GM18502 (cell line): Measurements from ENCODE around the gene RAB11FIP4.

Source experiments
- ATAC-seq: cut with Tn5 transposase; IDR thresholded peaks from one replicate; pipeline ENCODE4 v1.9.1; 2021; ENCODE audit warnings: mild to moderate bottlenecking; ENCODE audit not compliant: unreplicated experiment, poor library complexity

RAB11FIP4 gene

GRCh38 chr17:31452561-31453110 is 61.2 kb downstream of the RAB11FIP4 start:
- ATAC-seq, result no peak

DNA sequence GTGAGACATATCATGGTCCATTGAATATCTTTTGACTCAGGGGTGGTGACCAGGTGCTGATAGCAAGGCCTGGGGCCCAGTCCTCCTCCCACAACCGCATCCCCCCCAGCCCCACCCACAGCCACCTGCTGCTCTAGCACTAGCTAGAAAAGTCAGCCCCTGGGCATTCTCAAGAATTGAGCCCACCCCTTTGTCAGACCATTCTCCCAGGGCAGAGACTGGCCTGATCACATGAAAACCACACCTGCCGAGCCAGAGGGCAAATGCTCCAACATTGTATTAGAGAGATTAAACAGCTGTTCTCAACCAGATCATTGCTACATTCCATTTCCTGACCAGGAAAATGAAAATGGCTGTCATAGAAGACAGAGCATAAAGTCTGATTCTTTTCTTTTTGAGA is 62.4 kb downstream of the RAB11FIP4 start:
- ATAC-seq, result no peak

DNA sequence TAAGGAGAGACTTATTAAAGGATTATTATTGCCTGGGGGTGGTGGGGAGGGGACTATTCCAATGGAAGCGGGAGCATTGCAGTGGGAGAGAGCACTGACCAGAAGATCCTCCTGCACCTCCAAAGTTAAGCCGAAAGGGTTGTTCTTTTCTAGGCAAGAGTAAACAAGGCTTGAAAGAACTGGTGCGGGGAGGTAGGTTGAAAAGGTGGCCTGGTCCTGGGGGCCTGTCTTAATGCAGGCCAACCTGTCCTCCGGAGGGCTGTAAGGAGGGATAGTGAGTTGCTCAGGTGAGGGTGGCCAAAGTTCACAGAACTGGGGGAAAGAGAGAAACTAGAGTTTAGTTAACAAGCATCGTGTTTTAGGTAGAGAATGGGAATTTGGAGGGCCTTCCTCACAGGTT is 65.3 kb downstream of the RAB11FIP4 start:
- no peak for ATAC-seq

DNA sequence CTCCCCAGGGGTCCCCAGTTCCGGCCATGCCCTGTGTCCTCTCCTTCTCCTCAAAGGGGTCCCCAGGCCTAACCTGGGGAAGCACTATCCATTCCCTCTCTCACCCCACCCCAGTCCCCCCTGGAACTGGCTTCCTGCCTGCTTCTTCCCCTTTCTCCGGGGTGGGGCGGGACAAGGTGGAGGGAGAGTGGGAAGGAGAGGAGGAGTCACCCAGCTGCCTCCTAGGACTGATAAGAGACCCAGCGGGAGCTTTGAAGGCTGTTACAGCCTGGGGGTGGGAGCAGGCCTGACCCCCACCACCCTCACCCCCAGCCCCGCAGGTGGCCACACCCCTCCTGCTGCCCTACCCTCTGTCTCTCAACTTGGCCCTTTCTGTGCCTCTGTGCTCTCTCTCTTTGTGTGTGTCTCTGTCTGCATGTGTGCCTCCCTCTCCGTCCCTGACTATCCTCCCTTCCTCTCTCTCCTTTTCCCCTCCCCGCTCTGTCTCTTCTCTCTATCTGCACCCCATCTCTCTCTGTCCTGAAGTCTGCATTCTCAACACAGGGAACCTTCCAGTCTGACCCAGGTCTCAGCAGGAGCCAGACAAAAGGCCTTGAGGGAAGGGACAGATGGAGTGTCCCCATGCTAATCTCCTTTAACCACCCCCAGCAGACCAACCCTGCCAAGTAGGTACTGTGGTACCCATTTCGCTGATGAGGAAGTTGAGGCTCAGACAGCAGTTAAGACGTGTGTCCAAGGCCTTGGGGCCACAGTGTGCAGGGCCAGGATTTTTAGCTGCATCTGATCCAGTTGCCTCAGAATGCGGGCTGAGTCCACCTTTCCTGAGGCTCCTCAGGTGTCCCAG is 66.1 kb downstream of the RAB11FIP4 start:
- no peak for ATAC-seq

GRCh38 chr17:31458829-31459228 is 67.4 kb downstream of the RAB11FIP4 start:
- no peak for ATAC-seq

DNA sequence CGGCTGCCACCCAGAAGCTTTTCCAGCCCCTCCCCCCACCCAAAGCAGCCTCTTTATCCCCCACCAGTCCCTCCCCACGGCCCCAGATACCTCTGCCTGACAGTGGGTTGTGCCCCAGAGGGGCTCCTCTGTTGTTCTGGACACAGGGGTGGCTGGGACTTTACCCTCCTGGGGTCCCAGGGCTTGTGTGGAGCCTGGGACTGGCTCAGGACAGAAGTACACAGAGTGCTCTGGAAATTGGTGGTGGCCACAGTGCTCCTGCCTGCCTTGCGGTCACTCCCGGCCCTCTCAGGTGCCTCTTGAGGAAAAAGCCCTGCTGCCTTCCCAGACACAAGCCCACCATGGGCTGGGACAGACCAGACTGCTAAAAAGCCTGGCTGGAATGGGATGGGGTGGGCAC is 68.2 kb downstream of the RAB11FIP4 start:
- ATAC-seq, result no peak

DNA sequence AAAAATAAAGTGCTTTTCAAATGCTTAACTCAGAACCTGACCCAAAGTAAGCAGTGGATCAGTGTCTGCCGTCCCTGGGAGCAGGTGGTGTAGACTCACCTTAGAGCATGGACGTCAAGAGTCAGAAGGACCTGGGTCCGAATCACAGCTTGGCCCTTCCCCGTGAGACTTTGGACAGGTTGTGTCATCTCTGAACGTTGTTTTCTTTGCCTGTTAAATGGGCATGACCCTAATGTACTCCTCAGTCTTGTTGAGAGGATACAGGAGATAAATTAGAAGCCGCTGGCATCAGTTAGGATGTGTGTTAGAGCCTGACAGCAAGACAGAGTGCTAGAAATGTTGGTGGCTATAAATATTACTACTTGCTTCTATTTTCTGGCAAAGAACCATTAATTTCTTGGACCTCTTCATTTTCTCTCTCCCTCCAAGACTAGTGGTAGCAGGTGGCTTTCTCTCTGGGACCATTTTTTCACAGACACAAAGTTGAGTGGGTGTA is 68.8 kb downstream of the RAB11FIP4 start:
- ATAC-seq, result no peak

DNA sequence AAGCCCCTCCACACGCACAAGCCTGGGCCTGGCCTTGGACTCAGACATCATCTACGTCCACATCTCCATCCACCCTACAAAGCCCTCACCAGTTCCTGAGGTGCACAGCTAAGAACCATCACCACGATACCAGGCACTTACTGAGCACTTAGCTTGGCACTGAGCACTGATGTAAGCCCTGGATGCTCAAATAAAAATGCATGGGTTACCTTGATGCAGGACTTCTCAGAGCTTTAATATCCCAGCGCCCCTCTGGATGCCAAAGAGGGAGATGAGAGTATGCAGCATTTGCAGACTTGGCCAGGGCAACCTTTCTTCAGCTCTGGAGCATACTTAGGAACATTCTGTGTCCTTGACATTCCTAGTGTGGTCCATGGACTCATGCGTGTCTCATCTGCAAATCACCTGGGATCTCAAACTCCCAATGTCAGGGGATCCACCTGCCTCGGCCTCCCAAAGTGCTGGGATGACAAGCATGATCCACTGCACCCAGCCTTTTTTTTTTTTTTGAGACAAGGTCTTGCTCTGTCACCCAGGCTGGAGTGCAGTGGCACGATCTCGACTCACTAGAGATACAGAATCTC is 69.8 kb downstream of the RAB11FIP4 start:
- no peak for ATAC-seq

DNA sequence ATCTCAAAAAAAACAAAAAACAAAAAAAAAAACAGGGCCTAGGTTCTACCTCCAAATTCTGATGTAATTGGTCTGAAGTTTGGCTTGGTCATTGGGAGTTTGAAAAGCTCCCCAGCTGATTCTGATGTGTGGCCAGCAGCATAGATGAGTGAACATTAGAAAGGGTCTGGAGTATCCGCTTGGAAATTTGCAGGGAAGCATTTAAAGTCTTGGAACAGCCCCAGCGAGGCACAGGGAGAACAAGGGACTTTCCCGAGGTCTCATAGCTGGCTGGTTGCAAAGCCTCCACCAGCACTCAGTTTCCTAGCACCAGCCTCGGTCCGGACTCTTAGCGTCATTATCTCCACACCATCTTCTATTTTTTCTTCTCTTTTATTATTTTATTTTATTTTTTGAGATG is 70.8 kb downstream of the RAB11FIP4 start:
- ATAC-seq, result no peak

GRCh38 chr17:31466096-31466760 is 74.8 kb downstream of the RAB11FIP4 start:
- ATAC-seq, result no peak

DNA sequence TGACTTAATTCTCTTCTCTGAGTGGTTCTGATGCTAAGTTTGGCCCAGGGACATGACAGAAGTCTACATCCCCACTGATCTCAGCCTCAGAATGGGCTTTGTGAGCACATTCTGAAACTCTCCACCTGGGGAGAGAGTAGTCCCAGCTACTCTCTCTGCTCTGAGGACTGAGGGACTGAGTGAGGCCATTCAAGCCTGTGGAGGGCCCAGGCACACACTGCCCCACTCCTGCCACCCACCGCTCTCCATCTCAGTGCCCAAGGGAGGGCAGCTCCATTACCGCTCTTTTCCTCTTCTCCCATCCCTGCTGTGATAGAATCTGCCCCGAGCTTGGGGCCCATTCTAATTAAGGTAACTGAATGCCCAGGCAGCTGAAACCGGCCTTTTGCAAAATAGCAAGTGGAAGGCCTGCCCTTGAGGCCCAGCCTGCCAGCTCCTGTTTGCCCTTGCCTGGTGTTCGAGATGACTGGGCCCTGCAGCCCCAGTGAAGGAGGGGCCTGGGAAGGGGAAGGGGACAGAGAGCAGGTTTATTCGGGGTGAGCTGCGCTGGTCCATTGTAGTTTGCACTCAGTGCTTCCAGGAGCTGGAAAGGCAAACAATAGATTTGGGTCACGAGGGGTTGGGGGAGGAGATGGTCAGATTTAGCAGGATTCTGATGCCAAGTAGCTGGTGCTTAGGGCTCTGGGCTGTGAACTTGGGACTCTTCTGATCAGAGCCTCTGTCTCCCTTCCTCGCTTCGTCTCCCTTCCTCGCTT is 76.2 kb downstream of the RAB11FIP4 start:
- no peak for ATAC-seq

- ATAC-seq, result no peak
Observed at GRCh38 chr17:31469959-31470358, 78.5 kb downstream of the RAB11FIP4 start.

DNA sequence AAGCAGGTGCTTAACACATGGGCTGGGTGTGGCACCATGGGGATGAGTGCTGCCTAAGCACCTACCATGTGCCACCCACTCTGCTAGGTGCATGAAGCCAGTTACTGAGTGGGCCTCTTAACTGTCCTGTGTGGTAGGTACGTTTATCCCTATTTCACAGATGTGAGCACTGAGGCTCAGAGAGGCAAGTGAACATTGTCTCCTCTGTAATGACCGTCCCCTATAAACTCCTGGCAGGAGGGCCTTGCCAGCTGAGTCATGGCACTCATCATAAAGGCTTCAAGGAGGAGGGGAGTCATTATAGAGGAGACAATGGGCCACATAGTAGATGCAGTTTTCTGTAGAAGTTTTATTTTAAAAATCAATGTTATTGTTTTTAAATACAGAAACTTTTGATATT is 79.1 kb downstream of the RAB11FIP4 start:
- no peak for ATAC-seq

DNA sequence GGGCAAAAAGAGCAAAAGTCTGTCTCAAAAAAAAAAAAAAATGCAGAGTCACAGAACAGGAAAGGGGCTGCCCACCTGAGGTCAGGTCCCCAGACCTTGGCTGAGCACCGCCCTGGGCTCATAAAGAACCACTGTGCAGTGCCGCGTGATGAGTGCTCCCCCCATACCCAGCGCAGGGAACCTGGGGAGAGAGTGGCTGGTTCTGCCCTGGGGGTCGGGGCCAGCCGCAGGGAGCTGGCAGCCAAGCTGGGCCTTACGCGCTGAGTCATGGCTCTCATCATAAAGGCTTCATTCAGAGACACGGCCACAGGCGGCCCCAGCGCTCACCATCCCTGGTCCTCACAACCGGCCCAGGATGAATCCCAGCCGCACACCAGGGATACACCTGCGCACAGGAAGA is 80.7 kb downstream of the RAB11FIP4 start:
- ATAC-seq, result no peak

- no peak for ATAC-seq
Observed at GRCh38 chr17:31475378-31476162, 84.1 kb downstream of the RAB11FIP4 start.

DNA sequence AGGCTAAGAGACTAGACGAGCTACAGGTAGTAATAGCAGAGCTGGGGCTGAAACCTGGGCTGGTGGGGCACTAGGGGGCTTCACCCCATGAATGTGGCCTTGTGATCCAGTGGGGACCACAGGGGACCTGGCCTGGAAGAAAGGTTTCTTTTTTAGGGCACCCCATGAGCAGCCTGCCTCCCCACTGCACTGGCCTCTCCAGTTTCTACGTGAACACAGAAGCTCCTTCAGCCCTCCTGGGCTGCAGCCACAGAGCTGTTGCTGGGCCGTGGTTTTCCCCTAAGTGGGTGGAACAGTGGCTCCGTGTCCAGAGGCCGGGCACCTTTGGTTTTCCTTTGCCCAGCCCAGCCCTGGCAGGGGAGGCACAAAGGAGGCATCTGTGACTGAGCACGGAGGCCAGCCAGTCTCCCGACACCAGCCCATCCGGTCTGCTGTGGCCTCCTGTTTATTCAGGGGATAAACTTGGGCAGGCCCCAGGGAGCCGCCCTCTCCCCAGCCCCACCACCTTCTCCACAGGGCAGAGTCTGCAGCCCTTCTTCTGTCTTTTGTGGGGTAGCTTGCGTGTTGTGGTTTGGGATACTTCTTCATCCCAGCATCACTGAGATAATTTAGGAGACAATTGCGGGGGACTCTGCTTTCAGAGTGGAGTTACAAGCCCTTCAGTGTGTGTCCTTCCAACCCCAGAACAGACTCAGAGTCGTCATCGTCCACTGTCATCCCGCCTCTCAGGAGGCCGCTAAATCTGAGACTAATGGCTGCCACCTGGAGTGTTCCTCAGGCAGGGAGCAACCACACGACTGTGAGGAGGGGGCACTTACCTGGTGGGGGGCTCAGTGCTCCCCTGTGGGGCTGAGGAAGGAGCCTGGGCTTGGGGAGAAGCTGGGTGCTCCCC is 85.3 kb downstream of the RAB11FIP4 start:
- no peak for ATAC-seq

DNA sequence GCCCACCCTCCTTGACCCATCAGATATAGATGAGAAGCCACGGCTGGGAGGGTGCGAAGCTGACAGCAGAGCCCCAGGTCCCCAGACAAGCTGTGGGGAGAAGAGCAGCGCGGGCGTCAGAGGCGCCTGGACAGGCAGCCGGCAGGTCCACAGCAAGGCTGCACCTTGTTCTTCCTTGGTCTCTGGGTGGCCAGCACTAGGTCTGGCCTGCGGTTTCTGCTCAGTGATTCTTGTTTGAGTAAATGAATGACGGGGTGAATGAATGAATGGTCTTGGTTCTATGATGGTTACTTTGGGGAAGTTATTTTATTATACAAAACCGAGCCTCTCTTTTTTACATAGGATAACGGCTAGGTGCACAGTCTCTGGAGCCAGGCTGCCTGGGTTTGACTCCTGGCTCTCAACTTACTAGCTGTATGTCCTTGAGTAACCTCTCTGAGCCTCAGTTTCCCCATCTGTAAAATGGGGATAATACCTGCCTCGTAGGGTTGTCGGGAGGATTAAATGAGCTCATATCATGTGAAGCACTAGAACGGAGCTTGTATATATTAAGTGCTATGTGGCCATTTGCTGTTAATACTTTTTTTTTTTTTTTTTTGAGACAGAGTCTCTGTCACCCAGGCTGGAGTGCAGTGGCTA is 86.1 kb downstream of the RAB11FIP4 start:
- no peak for ATAC-seq

GRCh38 chr17:31479062-31479408 is 87.6 kb downstream of the RAB11FIP4 start:
- no peak for ATAC-seq
